Thoracic aorta (tissue), 2 donors: ENCODE results near the gene CCDC8. TPM values are rescaled to one million over a fixed set of nuclear protein-coding genes. Genes with fewer than 3 reads are reported as not detected.

ENCODE experiments used
- ATAC-seq: fragments of 150-250 bp; one replicate; pipeline ENCODE4 v1.8.0; 2017; ENCODE audit warnings: low read depth; ENCODE audit not compliant: insufficient number of reproducible peaks, low FRiP score
- DNase-seq: peaks from one replicate; pipeline ENCODE4 v3.0.0-alpha.2; 2020; ENCODE audit warnings: low spot score
- H3K27ac ChIP-seq, 2 donors: fragments of 200-600 bp; sonication (generic); 1 replicate in 1 of 2; 2 replicates in 1 of 2; pipeline ENCODE4 v1.5.1; 2016; ENCODE audit warnings: mild to moderate bottlenecking in 2 of 2, moderate library complexity in 2 of 2
- H3K27me3 ChIP-seq: fragments of 200-600 bp; sonication (generic); replicated peaks from 2 replicates; pipeline ENCODE4 v1.6.0; 2016; ENCODE audit warnings: mild to moderate bottlenecking; ENCODE audit not compliant: insufficient read depth
- H3K36me3 ChIP-seq: fragments of 200-600 bp; sonication (generic); one replicate; pipeline ENCODE4 v1.5.1; 2016
- H3K4me1 ChIP-seq, 2 donors: fragments of 200-600 bp; sonication (generic); 1 replicate in 1 of 2; 2 replicates in 1 of 2; pipeline versions ENCODE4 v1.5.1 to v1.6.0; 2016; ENCODE audit warnings: low read depth in 2 of 2, mild to moderate bottlenecking in 1 of 2; ENCODE audit not compliant: control insufficient read depth in 1 of 2
- H3K4me3 ChIP-seq: fragments of 200-600 bp; sonication (generic); 2 replicates; pipeline ENCODE4 v1.5.1; 2016; ENCODE audit warnings: mild to moderate bottlenecking
- H3K9me3 ChIP-seq: fragments of 200-600 bp; sonication (generic); 2 replicates; pipeline ENCODE4 v1.5.1; 2016
- CTCF ChIP-seq: fragments of 200-600 bp; sonication (generic); IDR thresholded peaks from one replicate; pipeline ENCODE4 v1.5.1; 2019; ENCODE audit warnings: antibody characterized with exemption
- total RNA-seq, 2 donors: library from RNA; depleted of rRNA; stranded (reverse); fragments of >200 nt; gene quantifications; one replicate each; pipeline versions ENCODE4 v1.1.0 to v1.2.3, GENCODE V29; 2016

Gene CCDC8
- total RNA-seq, 2 donors from 2014 or later: 22.6 to 23.0 TPM

GRCh38 chr19:46449228-46449627 lies 35.9 kb upstream of the CCDC8 start:
- ATAC-seq: no peak
- Histone ChIP-seq H3K9me3 (no peaks in the 10 kb centered on the region), H3K27me3 (no peaks in the 10 kb centered on the region), H3K4me1 (peaks cover 8 to 64% of the 10 kb centered on the region in 2 donors), H3K27ac (peak overlapping the region; percentile 75 to 94), H3K4me3 (no peak overlapping the region), H3K36me3 (no peaks in the 10 kb centered on the region)
- TF ChIP-seq CTCF: no peak
- DNase-seq: no peak

GRCh38 chr19:46448601-46449000 lies 35.2 kb upstream of the CCDC8 start:
- ATAC-seq: no peak
- no peak for DNase-seq
- no peaks in the 10 kb centered on the region for H3K9me3 ChIP-seq
- peaks cover 8 to 65% of the 10 kb centered on the region in 2 donors for H3K4me1 ChIP-seq
- no peak for TF ChIP-seq CTCF
- H3K27me3 ChIP-seq: no peaks in the 10 kb centered on the region
- H3K27ac ChIP-seq: peak overlapping the region; percentile 75 to 94
- no peak overlapping the region for H3K4me3 ChIP-seq
- no peaks in the 10 kb centered on the region for H3K36me3 ChIP-seq

- Histone ChIP-seq H3K9me3 (no peaks in the 10 kb centered on the region), H3K4me1 (peaks cover 8 to 70% of the 10 kb centered on the region in 2 donors), H3K27me3 (no peaks in the 10 kb centered on the region), H3K36me3 (no peaks in the 10 kb centered on the region), H3K27ac (peak overlapping the region; percentile 75 to 94), H3K4me3 (no peak overlapping the region)
- ATAC-seq (no peak), DNase-seq (no peak)
- no peak for TF ChIP-seq CTCF
Measured at GRCh38 chr19:46447824-46448223, 34.5 kb upstream of the CCDC8 start.

GRCh38 chr19:46447006-46447405 lies 33.6 kb upstream of the CCDC8 start:
- Histone ChIP-seq H3K9me3 (no peaks in the 10 kb centered on the region), H3K27ac (peak overlapping the region; percentile 75 to 94)
- TF ChIP-seq CTCF: no peak

GRCh38 chr19:46446021-46446420 lies 32.7 kb upstream of the CCDC8 start:
- Histone ChIP-seq H3K36me3 (no peaks in the 10 kb centered on the region), H3K27me3 (no peaks in the 10 kb centered on the region), H3K4me1 (peaks cover 14 to 73% of the 10 kb centered on the region in 2 donors), H3K4me3 (no peak overlapping the region), H3K9me3 (no peaks in the 10 kb centered on the region), H3K27ac (no peak overlapping the region)
- no peak for ATAC-seq
- no peak for DNase-seq
- no peak for TF ChIP-seq CTCF

More at GRCh38 chr19:46447006-46447405, 33.6 kb upstream of the CCDC8 start:
- ATAC-seq: no peak
- DNase-seq: no peak
- Histone ChIP-seq H3K27me3 (no peaks in the 10 kb centered on the region), H3K36me3 (no peaks in the 10 kb centered on the region), H3K4me3 (no peak overlapping the region), H3K4me1 (peaks cover 13 to 73% of the 10 kb centered on the region in 2 donors)
